Liver (tissue), 9 donors: ENCODE measurements around the gene SMIM1. TPM values are rescaled to one million over a fixed set of nuclear protein-coding genes. Genes with fewer than 3 reads are reported as not detected.
"Not testable (repeated sequence)": the region's sequence is repeated elsewhere in the genome, so short reads cannot be mapped to it uniquely, and the experiment has no call there.

Experiments used
- DNase-seq: peaks from one replicate; pipeline ENCODE4 v3.0.0-alpha.2; 2017; ENCODE audit warnings: low spot score
- H3K27ac ChIP-seq, 2 donors: one replicate each; pipeline ENCODE4 v1.7.0; 2013; ENCODE audit warnings: inconsistent platforms in 2 of 2, low read length in 2 of 2, control low read depth in 1 of 2, low read depth in 1 of 2, mild to moderate bottlenecking in 1 of 2
- H3K27me3 ChIP-seq, 4 donors: one replicate each; pipeline versions ENCODE4 v1.6.1 to v1.7.0; 2013; ENCODE audit warnings: low read length in 3 of 4, inconsistent platforms in 1 of 4, mild to moderate bottlenecking in 1 of 4, moderate library complexity in 1 of 4; ENCODE audit not compliant: control insufficient read depth in 4 of 4, insufficient read depth in 4 of 4
- H3K36me3 ChIP-seq, 4 donors: one replicate each; pipeline versions ENCODE4 v1.6.1 to v1.7.0; 2013; ENCODE audit warnings: low read length in 3 of 4, mild to moderate bottlenecking in 3 of 4, low read depth in 1 of 4, moderate library complexity in 1 of 4; ENCODE audit not compliant: control insufficient read depth in 4 of 4, insufficient read depth in 3 of 4
- H3K4me1 ChIP-seq, 4 donors: one replicate each; pipeline versions ENCODE4 v1.6.1 to v1.7.0; 2013; ENCODE audit warnings: low read length in 3 of 4, mild to moderate bottlenecking in 3 of 4, moderate library complexity in 1 of 4; ENCODE audit not compliant: control insufficient read depth in 4 of 4, insufficient read depth in 4 of 4
- H3K4me3 ChIP-seq, 3 donors: one replicate each; pipeline versions ENCODE4 v1.6.1 to v1.7.0; 2013; ENCODE audit warnings: low read length in 3 of 3, control low read depth in 1 of 3, low read depth in 1 of 3, mild to moderate bottlenecking in 1 of 3
- H3K9ac ChIP-seq, 2 donors: one replicate each; pipeline ENCODE4 v1.7.0; 2013; ENCODE audit warnings: low read length in 2 of 2, mild to moderate bottlenecking in 2 of 2, moderate library complexity in 2 of 2, control low read depth in 1 of 2, low read depth in 1 of 2
- H3K9me3 ChIP-seq, 4 donors: one replicate each; pipeline versions ENCODE4 v1.6.1 to v1.7.0; 2013; ENCODE audit warnings: low read length in 3 of 4; ENCODE audit not compliant: control insufficient read depth in 4 of 4
- ATF3 ChIP-seq: IDR thresholded peaks from 2 replicates; pipeline ENCODE4 v1.6.1; 2016; ENCODE audit warnings: antibody characterized with exemption
- CTCF ChIP-seq: fragments of 150-350 bp; IDR thresholded peaks from 2 replicates; pipeline ENCODE4 v1.5.1; 2017; ENCODE audit warnings: improper control_type of control experiment, low read depth, low read length; ENCODE audit not compliant: missing input control
- FOXA2 ChIP-seq: IDR thresholded peaks from 2 replicates; pipeline ENCODE4 v1.6.1; 2016; ENCODE audit warnings: antibody characterized with exemption
- HNF4A ChIP-seq, 2 donors: conservative IDR thresholded peaks; 2 replicates each; pipeline ENCODE4 v1.6.1; 2016; ENCODE audit warnings: antibody characterized with exemption in 2 of 2, mild to moderate bottlenecking in 2 of 2
- MAX ChIP-seq: IDR thresholded peaks from 2 replicates; pipeline ENCODE4 v1.6.1; 2016; ENCODE audit warnings: antibody characterized with exemption
- WGBS: extraction: QIAGEN DNeasy Blood & Tissue Kit; methylation state at CpG from one replicate; pipeline ENCODE4 v1.1.7; 2013; 5-methylcytosine and 5-hydroxymethylcytosine counted together
- polyA plus RNA-seq, 2 donors: library from polyadenylated mRNA; stranded (reverse) in 1 of 2; unstranded in 1 of 2; fragments of 200-250 nt in 1 of 2; fragments of >200 nt in 1 of 2; fragmentation: Nextera tagmentation in 1 of 2; extraction: Ambion mirVana in 1 of 2; gene quantifications; one replicate each; pipeline versions ENCODE4 v1.2.1 to v1.2.3, GENCODE V29; 2013 to 2015
- total RNA-seq, 2 donors: library from RNA; depleted of rRNA; stranded (reverse); fragments of >200 nt; gene quantifications; one replicate each; pipeline ENCODE4 v1.2.3, GENCODE V29; 2014
- TF ChIP-seq, protein P1 (sequence below): IDR thresholded peaks from 2 replicates; pipeline ENCODE4 v1.6.1; 2016; ENCODE audit warnings: antibody characterized with exemption, mild to moderate bottlenecking
- donor health status: healthy.
- donor health status: healthy.
- donor health status: healthy.
- donor health status: healthy.
- donor health status: healthy.

SMIM1 gene
- total and polyA plus RNA-seq, 4 donors: 1.8 to 82.9 (median 10.3) TPM

GRCh38 chr1:3803905-3804626, 31.5 kb downstream of the SMIM1 start:
- H3K4me3 ChIP-seq: no peak overlapping the region
- H3K27me3 ChIP-seq: peaks cover 0 to 4% (median 0%) of the 10 kb centered on the region in 4 donors
- 71% methylated on average over 19 of the region's 19 CpGs for WGBS
- no peak for TF ChIP-seq HNF4A (conservative IDR thresholded peaks at IDR 0.05)
- no peak for TF ChIP-seq CTCF
- no peak for TF ChIP-seq MAX
- TF ChIP-seq ATF3: no peak
- DNase-seq: no peak
- no peak overlapping the region for H3K9ac ChIP-seq
- no peaks in the 10 kb centered on the region for H3K9me3 ChIP-seq
- H3K4me1 ChIP-seq: no peaks in the 10 kb centered on the region
- no peaks in the 10 kb centered on the region for H3K36me3 ChIP-seq
- no peak overlapping the region for H3K27ac ChIP-seq

- not testable (repeated sequence) for H3K4me1 ChIP-seq, H3K9me3 ChIP-seq, H3K27me3 ChIP-seq, H3K36me3 ChIP-seq, H3K9ac ChIP-seq, H3K4me3 ChIP-seq, DNase-seq, H3K27ac ChIP-seq
- WGBS: 72% methylated on average over 7 of the region's 7 CpGs
Measured at GRCh38 chr1:3804627-3804944, 32.0 kb downstream of the SMIM1 start.

DNA sequence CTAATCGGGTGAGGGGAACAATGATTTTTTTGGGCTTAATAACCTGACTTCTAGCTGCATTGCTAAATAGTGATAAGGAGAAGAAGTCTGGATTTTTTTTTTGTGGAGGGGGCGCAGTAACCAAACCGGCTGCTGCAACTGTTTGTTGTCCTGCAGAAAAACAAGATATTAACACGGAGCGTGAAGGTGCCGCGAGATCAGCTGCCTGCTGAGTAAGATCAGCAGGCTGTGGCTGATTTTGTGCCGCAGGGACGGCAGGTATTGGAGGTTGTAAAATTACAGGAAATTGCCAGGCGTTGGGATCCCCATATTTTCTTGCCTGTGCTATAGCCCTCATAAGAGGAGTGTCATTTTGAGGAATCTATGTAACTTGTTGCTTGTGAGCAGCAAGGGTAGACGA, 32.5 kb downstream of the SMIM1 start:
- WGBS: 80% methylated on average over 11 of the region's 11 CpGs
- DNase-seq: no peak
- Histone ChIP-seq H3K27ac (no peak overlapping the region), H3K9ac (no peak overlapping the region), H3K27me3 (peaks cover 0 to 4% (median 0%) of the 10 kb centered on the region in 4 donors), H3K4me3 (no peak overlapping the region), H3K4me1 (no peaks in the 10 kb centered on the region), H3K36me3 (no peaks in the 10 kb centered on the region), H3K9me3 (no peaks in the 10 kb centered on the region)
- TF ChIP-seq, protein P1, sequence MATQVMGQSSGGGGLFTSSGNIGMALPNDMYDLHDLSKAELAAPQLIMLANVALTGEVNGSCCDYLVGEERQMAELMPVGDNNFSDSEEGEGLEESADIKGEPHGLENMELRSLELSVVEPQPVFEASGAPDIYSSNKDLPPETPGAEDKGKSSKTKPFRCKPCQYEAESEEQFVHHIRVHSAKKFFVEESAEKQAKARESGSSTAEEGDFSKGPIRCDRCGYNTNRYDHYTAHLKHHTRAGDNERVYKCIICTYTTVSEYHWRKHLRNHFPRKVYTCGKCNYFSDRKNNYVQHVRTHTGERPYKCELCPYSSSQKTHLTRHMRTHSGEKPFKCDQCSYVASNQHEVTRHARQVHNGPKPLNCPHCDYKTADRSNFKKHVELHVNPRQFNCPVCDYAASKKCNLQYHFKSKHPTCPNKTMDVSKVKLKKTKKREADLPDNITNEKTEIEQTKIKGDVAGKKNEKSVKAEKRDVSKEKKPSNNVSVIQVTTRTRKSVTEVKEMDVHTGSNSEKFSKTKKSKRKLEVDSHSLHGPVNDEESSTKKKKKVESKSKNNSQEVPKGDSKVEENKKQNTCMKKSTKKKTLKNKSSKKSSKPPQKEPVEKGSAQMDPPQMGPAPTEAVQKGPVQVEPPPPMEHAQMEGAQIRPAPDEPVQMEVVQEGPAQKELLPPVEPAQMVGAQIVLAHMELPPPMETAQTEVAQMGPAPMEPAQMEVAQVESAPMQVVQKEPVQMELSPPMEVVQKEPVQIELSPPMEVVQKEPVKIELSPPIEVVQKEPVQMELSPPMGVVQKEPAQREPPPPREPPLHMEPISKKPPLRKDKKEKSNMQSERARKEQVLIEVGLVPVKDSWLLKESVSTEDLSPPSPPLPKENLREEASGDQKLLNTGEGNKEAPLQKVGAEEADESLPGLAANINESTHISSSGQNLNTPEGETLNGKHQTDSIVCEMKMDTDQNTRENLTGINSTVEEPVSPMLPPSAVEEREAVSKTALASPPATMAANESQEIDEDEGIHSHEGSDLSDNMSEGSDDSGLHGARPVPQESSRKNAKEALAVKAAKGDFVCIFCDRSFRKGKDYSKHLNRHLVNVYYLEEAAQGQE: no peak
- TF ChIP-seq FOXA2: no peak
